HCT116 (cell line): ENCODE data around the gene NR1D2. TPM values are rescaled to one million over a fixed set of nuclear protein-coding genes. Genes with fewer than 3 reads are reported as not detected.

Experiments used
- ATAC-seq: fragments of 200-7000 bp; cut with Tn5 transposase; 2 replicates; pipeline ENCODE4 v1.9.1; 2020; ENCODE audit warnings: mild to moderate bottlenecking, moderate library complexity
- BruUV-seq: library from RNA; stranded (reverse); fragments of 400-500 nt; replicated peaks from 2 replicates; lab custom pipeline; 2021; lab: Mats Ljungman, UMichigan
- CTCF ChIA-PET: fragments of 300-600 bp; sonication (Branson Sonifier 250); formaldehyde crosslinking; loops from one replicate; lab custom pipeline; 2021; ENCODE audit warnings: antibody characterized with exemption; lab: Charles Lee
- POLR2A ChIA-PET: fragments of 300-600, 350-600 bp; sonication (Branson Sonifier 250); formaldehyde crosslinking; loops from one replicate; lab custom pipeline; 2021; ENCODE audit warnings: antibody characterized with exemption; lab: Charles Lee
- RAD21 ChIA-PET, 2 experiments: fragments of 300-600 bp; sonication (Branson Sonifier 250); formaldehyde crosslinking; loops; one replicate each; lab custom pipeline; 2023; ENCODE audit warnings: low total read pairs in 2 of 2; ENCODE audit not compliant: uncharacterized antibody in 2 of 2, unreplicated experiment in 2 of 2, low non-redundant PET in 1 of 2; lab: Charles Lee
- DNase-seq: peaks from one replicate; pipeline ENCODE4 v3.0.0-alpha.2; 2010; ENCODE audit warnings: low read depth, low spot score
- H2AFZ ChIP-seq: fragments of 200-600 bp; shearing (Covaris generic), sonication (generic); 2 replicates; pipeline ENCODE4 v1.6.1; 2017; ENCODE audit warnings: low read depth, mixed run types, mixed read lengths, antibody characterized with exemption, low read length; ENCODE audit not compliant: poor library complexity, severe bottlenecking
- H3K27ac ChIP-seq: 2 replicates; pipeline ENCODE4 v1.5.1; 2012; ENCODE audit warnings: low read depth, low read length
- H3K27me3 ChIP-seq: fragments of 200-600 bp; sonication (generic); 2 replicates; pipeline ENCODE4 v1.6.1; 2016; ENCODE audit warnings: mixed run types, low read length, mixed read lengths; ENCODE audit not compliant: insufficient read depth
- H3K36me3 ChIP-seq, 2 experiments: fragments of 200-500 bp in 1 of 2; fragments of 200-600 bp in 1 of 2; sonication (Bioruptor generic) in 1 of 2; sonication (generic) in 1 of 2; 2 replicates each; pipeline versions ENCODE4 v1.5.1 to v1.6.1; 2014 to 2016; ENCODE audit warnings: low read length in 2 of 2, inconsistent platforms in 1 of 2, mixed read lengths in 1 of 2, mixed run types in 1 of 2; ENCODE audit not compliant: insufficient read depth in 2 of 2, control insufficient read depth in 1 of 2
- H3K4me1 ChIP-seq, 2 experiments: fragments of 200-600 bp in 1 of 2; sonication (generic) in 1 of 2; 2 replicates each; pipeline versions ENCODE4 v1.5.1 to v1.6.1; 2012 to 2017; ENCODE audit warnings: low read length in 2 of 2, inconsistent platforms in 1 of 2, mild to moderate bottlenecking in 1 of 2, mixed read lengths in 1 of 2, mixed run types in 1 of 2, moderate library complexity in 1 of 2; ENCODE audit not compliant: insufficient read depth in 2 of 2, control insufficient read depth in 1 of 2
- H3K4me2 ChIP-seq: fragments of 200-600 bp; sonication (generic); 2 replicates; pipeline ENCODE4 v1.6.1; 2017; ENCODE audit warnings: mixed run types, low read length, mixed read lengths
- H3K4me3 ChIP-seq, 2 experiments: fragments of 200-600 bp in 1 of 2; sonication (generic) in 1 of 2; replicated peaks in 1 of 2; 2 replicates each; pipeline ENCODE4 v1.5.1; 2011 to 2016; ENCODE audit warnings: low read length in 2 of 2, control low read depth in 1 of 2, low read depth in 1 of 2, mild to moderate bottlenecking in 1 of 2, mixed read lengths in 1 of 2, mixed run types in 1 of 2
- H3K79me2 ChIP-seq: fragments of 200-600 bp; sonication (generic); 2 replicates; pipeline ENCODE4 v1.6.1; 2017; ENCODE audit warnings: mild to moderate bottlenecking, mixed run types, low read length, moderate library complexity, mixed read lengths; ENCODE audit not compliant: insufficient read depth
- H3K9ac ChIP-seq: fragments of 200-600 bp; sonication (generic); 2 replicates; pipeline ENCODE4 v1.6.1; 2016; ENCODE audit warnings: low read length, mixed read lengths
- H3K9me2 ChIP-seq: fragments of 200-600 bp; sonication (generic), shearing (Covaris generic); 2 replicates; pipeline ENCODE4 v1.6.1; 2017; ENCODE audit warnings: mixed run types, mild to moderate bottlenecking, moderate library complexity; ENCODE audit not compliant: insufficient read depth
- H3K9me3 ChIP-seq, 2 experiments: fragments of 200-500 bp in 1 of 2; fragments of 200-600 bp in 1 of 2; sonication (Bioruptor generic) in 1 of 2; sonication (generic) in 1 of 2; 2 replicates each; pipeline ENCODE4 v1.6.1; 2014 to 2017; ENCODE audit warnings: low read length in 2 of 2, mixed read lengths in 2 of 2, inconsistent platforms in 1 of 2, low read depth in 1 of 2, mild to moderate bottlenecking in 1 of 2, mixed run types in 1 of 2, moderate library complexity in 1 of 2; ENCODE audit not compliant: control insufficient read depth in 1 of 2, insufficient read depth in 1 of 2
- H4K20me1 ChIP-seq: fragments of 200-600 bp; sonication (generic), shearing (Covaris generic); 2 replicates; pipeline ENCODE4 v1.6.1; 2017; ENCODE audit warnings: mixed run types, mild to moderate bottlenecking, moderate library complexity; ENCODE audit not compliant: insufficient read depth
- CBX3 ChIP-seq: IDR thresholded peaks from 2 replicates; pipeline ENCODE4 v1.6.1; 2012; ENCODE audit warnings: low read depth
- CTCF ChIP-seq, 3 experiments: fragments of 200-600 bp in 1 of 3; sonication (generic) in 1 of 3; IDR thresholded peaks in 2 of 3; conservative IDR thresholded peaks in 1 of 3; 2 replicates each; pipeline ENCODE4 v1.5.1; 2012 to 2017; ENCODE audit warnings: low read depth in 2 of 3, low read length in 2 of 3, antibody characterized with exemption in 1 of 3, borderline replicate concordance in 1 of 3, control low read depth in 1 of 3, mild to moderate bottlenecking in 1 of 3, mixed read lengths in 1 of 3, mixed run types in 1 of 3, moderate library complexity in 1 of 3; ENCODE audit not compliant: insufficient read depth in 1 of 3
- EZH2 ChIP-seq: fragments of 200-600 bp; sonication (generic); IDR thresholded peaks from 2 replicates; pipeline ENCODE4 v1.6.1; 2017; ENCODE audit warnings: antibody characterized with exemption, mixed run types
- FOSL1 ChIP-seq: IDR thresholded peaks from 2 replicates; pipeline ENCODE4 v1.6.1; 2012; ENCODE audit warnings: low read depth
- RAD21 ChIP-seq: IDR thresholded peaks from 2 replicates; pipeline ENCODE4 v1.6.1; 2012; ENCODE audit warnings: low read depth, mild to moderate bottlenecking
- ZBTB33 ChIP-seq: IDR thresholded peaks from 2 replicates; pipeline ENCODE4 v1.6.1; 2011; ENCODE audit warnings: mild to moderate bottlenecking, low read length, moderate library complexity; ENCODE audit not compliant: insufficient replicate concordance; ENCODE audit errors: extremely low read depth
- intact Hi-C: fragments of 100-400 bp; cut with micrococcal nuclease; formaldehyde crosslinking; loops from 2 replicates; pipeline ENCODE4 v1.10.0; 2022
- total RNA-seq: library from RNA; stranded (reverse); gene quantifications from one replicate; pipeline ENCODE4 v1.2.1, GENCODE V29; 2021; ENCODE audit not compliant: unreplicated experiment
- TF ChIP-seq, protein P1 (sequence below): IDR thresholded peaks from 2 replicates; pipeline ENCODE4 v1.6.1; 2012

NR1D2 gene
- total RNA-seq, 1 experiment from 2014 or later, result 60.9 TPM

DNA sequence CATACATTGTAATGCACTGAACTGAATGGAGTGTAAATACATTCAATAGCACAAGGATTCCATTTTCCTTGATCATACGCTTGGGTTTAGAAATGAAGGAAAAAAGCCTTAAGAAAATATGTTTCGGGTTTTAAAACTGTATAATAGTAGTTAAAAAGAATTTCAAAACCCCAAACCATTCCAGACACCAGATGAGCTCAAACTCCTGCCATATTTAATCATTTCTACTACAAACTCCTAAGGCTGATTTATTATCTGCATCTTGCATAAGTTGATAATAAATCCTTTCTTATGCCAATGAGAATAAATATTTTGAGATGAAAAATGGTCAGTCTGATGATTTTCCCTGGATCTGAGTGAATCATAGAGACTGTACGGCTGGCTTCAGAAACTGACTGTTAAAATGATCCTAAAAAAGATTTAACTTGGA, 51.0 kb downstream of the NR1D2 start:
- H3K4me3 ChIP-seq, result no peak overlapping the region

DNA sequence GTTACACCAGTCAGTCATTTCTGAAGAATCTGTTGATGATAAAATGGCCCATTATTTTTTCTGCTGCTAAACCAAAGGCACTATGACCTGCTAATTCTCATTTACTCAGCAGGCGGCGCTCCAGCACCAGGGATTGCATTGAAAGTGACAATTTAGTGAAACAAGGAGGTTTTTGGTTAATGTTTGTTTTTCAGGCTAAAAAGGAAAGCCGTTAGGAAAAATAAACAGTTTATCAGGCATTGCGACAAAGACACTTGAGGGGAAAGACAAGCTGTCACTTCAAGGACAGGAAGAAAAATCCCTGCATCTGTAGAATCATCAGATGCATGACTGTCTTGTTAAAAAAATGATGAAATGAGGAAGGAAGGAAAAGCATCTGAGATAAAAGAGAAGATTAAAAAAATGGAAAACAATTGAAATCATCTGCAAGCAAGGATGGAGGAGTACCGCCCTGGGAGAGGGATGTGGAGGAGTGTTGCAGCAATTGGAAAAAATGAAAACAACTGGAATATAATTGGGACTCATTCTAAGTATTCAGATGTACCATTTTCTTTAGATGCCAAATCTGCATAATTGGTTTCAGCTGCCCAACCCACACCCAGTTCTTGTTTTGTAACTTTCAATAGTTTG, 54.0 kb downstream of the NR1D2 start:
- CTCF ChIA-PET, result interaction anchor here (0.8 to 1.3 kb wide), 2 partner anchors 266 to 498 kb away, joined by 3 read pairs; no protein-coding TSS in a partner anchor
- no peaks in the 10 kb centered on the region for H3K79me2 ChIP-seq
- H3K9ac ChIP-seq, result no peak overlapping the region
- H3K4me2 ChIP-seq, result no peak overlapping the region
- RAD21 ChIA-PET, result no interaction called here
- no peaks in the 10 kb centered on the region for H4K20me1 ChIP-seq
- BruUV-seq, result no TSS peak
- ATAC-seq, result peak; percentile 67
- H3K4me1 ChIP-seq, result no peaks in the 10 kb centered on the region
- no peak overlapping the region for H2AFZ ChIP-seq
- H3K9me3 ChIP-seq, result no peaks in the 10 kb centered on the region
- no peaks in the 10 kb centered on the region for H3K36me3 ChIP-seq
- no peaks in the 10 kb centered on the region for H3K27me3 ChIP-seq
- intact Hi-C loops, result loop anchor here (1.0 to 5.0 kb wide), 6 partner anchors 148 to 684 kb away; no protein-coding TSS in a partner anchor
- POLR2A ChIA-PET, result no interaction called here
- no peak overlapping the region for H3K27ac ChIP-seq
- no peaks in the 10 kb centered on the region for H3K9me2 ChIP-seq
- TF ChIP-seq ZBTB33, result no peak
- peak; percentile 98 for TF ChIP-seq RAD21
- peak; percentile 83 to 97 (median 91) for TF ChIP-seq CTCF (IDR thresholded peaks at IDR 0.05 in 2 of 3, conservative IDR thresholded peaks at IDR 0.05 in 1 of 3; ENCODE audit: borderline replicate concordance in 1 of 3, insufficient read depth in 1 of 3, low read depth in 2 of 3, low read length in 2 of 3)
- TF ChIP-seq, protein P1, sequence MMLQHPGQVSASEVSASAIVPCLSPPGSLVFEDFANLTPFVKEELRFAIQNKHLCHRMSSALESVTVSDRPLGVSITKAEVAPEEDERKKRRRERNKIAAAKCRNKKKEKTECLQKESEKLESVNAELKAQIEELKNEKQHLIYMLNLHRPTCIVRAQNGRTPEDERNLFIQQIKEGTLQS, result no peak
- TF ChIP-seq, all 23 proteins: peak for 2
- H3K4me3 ChIP-seq, result no peak overlapping the region
- DNase-seq, result peak; percentile 19

More for the DNA sequence above, 51.0 kb downstream of the NR1D2 start:
- Histone ChIP-seq H3K4me1 (no peaks in the 10 kb centered on the region), H3K9ac (no peak overlapping the region), H2AFZ (no peak overlapping the region), H3K4me2 (no peak overlapping the region), H3K36me3 (no peaks in the 10 kb centered on the region), H3K27me3 (no peaks in the 10 kb centered on the region), H3K27ac (no peak overlapping the region), H3K79me2 (no peaks in the 10 kb centered on the region), H3K9me3 (no peaks in the 10 kb centered on the region), H3K9me2 (no peaks in the 10 kb centered on the region), H4K20me1 (no peaks in the 10 kb centered on the region)
- CTCF ChIA-PET, result interaction anchor here (0.8 to 1.6 kb wide), 2 partner anchors 108 to 684 kb away, joined by 4 read pairs; no protein-coding TSS in a partner anchor
- POLR2A ChIA-PET, result no interaction called here
- DNase-seq, result no peak
- TF ChIP-seq CBX3, result no peak
- no peak for TF ChIP-seq EZH2
- TF ChIP-seq FOSL1, result no peak
- TF ChIP-seq, protein P1, result no peak
- no peak for ATAC-seq
- intact Hi-C loops, result loop anchor here (5.0 kb wide), 2 partner anchors 151 to 586 kb away; no protein-coding TSS in a partner anchor
- RAD21 ChIA-PET, result interaction anchor here in 1 of 2 experiments (0.6 kb wide), 1 partner anchor 269 kb away, joined by 3 read pairs; no protein-coding TSS in a partner anchor
- BruUV-seq, result no TSS peak
